GM12874 (cell line): ENCODE results near the gene ROCK2.

Experiments used
- TF ChIP-seq, protein P1 (sequence below): IDR thresholded peaks from 2 replicates; pipeline ENCODE4 v1.5.1; 2011; ENCODE audit warnings: low read depth, mild to moderate bottlenecking, control low read depth, low read length, moderate library complexity; ENCODE audit not compliant: insufficient read depth

The ROCK2 gene

DNA sequence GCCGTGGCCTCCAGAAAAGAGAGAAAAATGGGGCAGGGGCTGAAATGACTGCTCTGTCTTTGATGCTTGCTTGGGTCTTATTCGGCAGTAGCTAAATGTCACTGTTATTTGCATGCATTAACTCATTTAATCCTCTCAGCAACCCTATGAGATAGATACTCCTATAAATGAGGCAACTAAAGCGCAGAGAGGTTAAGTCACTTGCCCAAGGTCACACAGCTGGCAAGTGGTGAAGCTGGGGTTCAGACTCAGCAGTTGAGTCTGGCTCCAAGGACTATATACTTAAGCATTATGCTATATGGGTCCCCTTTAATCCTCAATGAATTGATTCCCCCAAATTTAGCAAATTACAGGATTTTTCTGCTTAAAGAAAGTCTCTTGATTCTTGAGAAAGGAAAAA is 198.4 kb downstream of the ROCK2 start:
- TF ChIP-seq, protein P1, sequence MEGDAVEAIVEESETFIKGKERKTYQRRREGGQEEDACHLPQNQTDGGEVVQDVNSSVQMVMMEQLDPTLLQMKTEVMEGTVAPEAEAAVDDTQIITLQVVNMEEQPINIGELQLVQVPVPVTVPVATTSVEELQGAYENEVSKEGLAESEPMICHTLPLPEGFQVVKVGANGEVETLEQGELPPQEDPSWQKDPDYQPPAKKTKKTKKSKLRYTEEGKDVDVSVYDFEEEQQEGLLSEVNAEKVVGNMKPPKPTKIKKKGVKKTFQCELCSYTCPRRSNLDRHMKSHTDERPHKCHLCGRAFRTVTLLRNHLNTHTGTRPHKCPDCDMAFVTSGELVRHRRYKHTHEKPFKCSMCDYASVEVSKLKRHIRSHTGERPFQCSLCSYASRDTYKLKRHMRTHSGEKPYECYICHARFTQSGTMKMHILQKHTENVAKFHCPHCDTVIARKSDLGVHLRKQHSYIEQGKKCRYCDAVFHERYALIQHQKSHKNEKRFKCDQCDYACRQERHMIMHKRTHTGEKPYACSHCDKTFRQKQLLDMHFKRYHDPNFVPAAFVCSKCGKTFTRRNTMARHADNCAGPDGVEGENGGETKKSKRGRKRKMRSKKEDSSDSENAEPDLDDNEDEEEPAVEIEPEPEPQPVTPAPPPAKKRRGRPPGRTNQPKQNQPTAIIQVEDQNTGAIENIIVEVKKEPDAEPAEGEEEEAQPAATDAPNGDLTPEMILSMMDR = no peak

DNA sequence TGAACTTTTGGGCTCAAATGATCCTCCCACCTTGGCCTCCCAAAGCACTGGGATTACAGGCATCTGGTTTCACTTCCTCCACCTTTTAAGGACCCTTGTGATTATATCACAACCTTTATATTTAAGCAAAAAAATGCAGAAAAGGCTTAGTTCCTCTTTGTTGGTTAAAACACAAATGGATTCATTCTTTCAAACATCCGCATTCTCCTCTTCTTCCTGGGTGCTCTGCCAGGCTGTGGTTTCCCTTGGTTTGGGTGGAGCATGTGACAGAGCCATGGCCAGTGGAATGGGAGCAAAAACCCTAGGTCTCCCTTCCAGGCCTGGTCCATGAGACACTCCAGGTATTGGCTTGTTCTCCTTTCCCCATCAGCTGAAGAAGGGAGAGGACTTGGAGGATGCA is 199.1 kb downstream of the ROCK2 start:
- TF ChIP-seq, protein P1 = no peak

DNA sequence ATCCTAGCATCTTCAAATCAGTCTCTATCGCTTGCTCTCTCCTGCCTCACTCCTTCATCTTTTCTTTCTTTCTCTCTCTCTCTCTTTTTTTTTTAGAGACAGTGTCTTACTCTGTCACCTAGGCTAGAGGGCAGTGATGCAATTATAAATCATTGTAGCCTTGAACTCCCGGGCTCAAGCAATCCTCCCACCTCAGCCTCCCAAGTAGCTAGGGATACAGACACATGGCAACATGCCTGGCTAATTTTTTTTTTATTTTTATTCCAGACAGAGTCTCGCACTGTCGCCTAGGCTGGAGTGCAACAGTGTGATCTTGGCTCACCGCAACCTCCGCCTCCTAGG is 199.7 kb downstream of the ROCK2 start:
- TF ChIP-seq, protein P1 = no peak

DNA sequence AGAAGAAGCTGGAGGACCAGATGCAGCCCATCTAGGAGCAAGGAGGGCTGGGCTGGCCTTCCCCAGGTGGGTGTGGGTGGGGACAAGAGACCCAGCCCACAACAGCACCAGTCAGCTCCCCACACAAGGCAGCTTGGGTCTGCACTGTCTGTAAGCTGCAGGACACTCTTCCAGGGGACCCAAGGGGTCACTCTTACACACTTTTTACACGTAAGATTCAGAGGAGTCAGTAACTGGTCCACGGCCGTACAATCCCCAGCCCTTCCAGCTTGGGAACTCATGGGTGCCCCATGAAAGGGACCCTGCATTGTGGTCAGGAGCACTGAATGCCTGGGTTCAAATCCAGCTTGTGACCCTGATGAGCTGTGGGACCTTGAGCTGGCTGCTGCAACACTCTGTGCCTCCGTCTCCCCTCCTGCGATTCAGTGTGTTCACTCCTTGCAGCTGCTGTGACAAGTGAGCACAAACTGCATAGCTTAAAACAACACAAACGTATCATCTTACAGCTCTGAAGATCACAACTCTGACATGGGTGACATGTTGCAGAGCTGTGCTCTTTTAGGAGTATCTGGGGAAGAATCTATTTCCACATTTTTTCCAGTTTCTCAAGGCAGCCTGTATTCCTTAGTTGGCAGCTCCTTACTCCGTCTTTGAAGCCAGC is 200.2 kb downstream of the ROCK2 start:
- TF ChIP-seq, protein P1 = no peak

DNA sequence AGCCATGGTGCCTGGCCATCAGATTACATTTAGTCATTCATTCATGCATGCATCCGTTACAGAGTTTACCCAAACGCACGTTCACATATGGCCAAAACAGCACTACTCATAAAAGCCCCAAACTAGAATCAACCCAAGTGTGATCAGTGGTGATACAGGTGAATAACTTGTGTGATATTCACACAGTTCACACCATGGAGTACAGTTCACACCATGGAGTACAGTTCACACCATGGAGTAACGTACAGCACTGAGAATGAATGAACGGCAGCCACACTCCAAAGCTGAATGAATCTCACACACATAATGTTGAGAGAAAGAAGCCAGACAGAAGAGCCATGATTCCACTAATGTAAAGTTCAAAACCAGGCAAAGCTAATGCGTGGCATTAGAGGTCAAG is 201.4 kb downstream of the ROCK2 start:
- TF ChIP-seq, protein P1 = no peak

DNA sequence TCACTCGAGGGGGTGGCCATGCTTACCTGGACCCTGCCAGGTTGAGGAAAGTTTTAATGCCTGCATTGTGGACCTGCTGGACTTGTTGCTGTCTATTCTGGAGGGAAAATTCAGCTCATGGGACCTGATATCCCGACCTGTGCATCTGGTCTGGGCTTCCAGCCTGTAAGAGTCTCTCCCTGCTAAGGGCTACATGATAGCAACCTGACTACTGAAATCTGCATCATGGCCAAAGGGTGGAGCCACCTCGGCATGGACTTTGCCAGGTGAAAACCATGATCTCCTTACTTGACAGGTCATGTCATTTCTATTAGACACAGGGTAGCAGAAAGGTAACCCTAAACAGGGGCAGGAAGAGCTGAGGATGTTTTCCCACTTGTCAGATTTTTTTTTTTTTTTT is 202.1 kb downstream of the ROCK2 start:
- TF ChIP-seq, protein P1 = no peak

DNA sequence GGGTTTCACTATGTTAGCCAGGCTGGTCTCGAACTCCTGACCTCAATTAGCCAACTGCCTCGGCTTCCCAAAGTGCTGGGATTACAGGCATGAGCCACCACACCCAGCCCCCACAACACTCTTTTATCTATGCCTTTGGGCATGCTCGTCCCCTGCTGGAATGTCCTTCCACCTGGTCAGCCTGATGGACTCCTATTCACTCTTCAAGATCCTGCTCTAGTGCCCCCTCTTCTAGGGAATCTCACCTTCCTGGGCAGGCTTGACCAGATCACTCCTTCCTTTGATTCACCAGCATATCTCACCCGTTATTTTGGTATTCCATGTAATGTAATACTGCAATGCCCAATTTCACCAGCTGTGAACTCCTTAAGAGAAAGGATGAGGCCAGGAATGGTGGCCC is 203.1 kb downstream of the ROCK2 start:
- TF ChIP-seq, protein P1 = no peak
